IMR-90 (cell line): ENCODE data around the gene DPP10. TPM values are rescaled to one million over a fixed set of nuclear protein-coding genes. Genes with fewer than 3 reads are reported as not detected.

Experiments
- ATAC-seq: fragments of 200-7000 bp; cut with Tn5 transposase; 2 replicates; pipeline ENCODE4 v1.9.1; 2020; ENCODE audit warnings: low read depth, mild to moderate bottlenecking, moderate library complexity
- BruUV-seq: library from RNA; stranded (reverse); fragments of 400-500 nt; replicated peaks from 2 replicates; lab custom pipeline; 2021; lab: Mats Ljungman, UMichigan
- CTCF ChIA-PET: fragments of 300-600 bp; formaldehyde crosslinking; extraction: SDS; loops from one replicate; lab custom pipeline; 2021; ENCODE audit warnings: antibody characterized with exemption; lab: Yijun Ruan, JAX
- POLR2A ChIA-PET: fragments of 300-600 bp; sonication (Branson Sonifier 250); formaldehyde crosslinking; loops from one replicate; lab custom pipeline; 2022; ENCODE audit warnings: antibody characterized with exemption; ENCODE audit not compliant: unreplicated experiment; lab: Charles Lee
- DNase-seq: peaks from one replicate; pipeline ENCODE4 v3.0.0; 2013
- H2AFZ ChIP-seq: replicated peaks from 2 replicates; pipeline ENCODE3; 2013; ENCODE audit warnings: low read length, mild to moderate bottlenecking; ENCODE audit not compliant: poor library complexity
- H2AK5ac ChIP-seq: 2 replicates; pipeline ENCODE4 v1.6.1; 2013; ENCODE audit warnings: low read depth, low read length, inconsistent platforms
- H2AK9ac ChIP-seq: replicated peaks from 2 replicates; pipeline ENCODE3; 2013; ENCODE audit warnings: mild to moderate bottlenecking, low read depth, low read length, moderate library complexity; ENCODE audit not compliant: poor library complexity
- H2BK120ac ChIP-seq: 2 replicates; pipeline ENCODE4 v1.6.1; 2013; ENCODE audit warnings: low read depth, low read length, inconsistent platforms
- H2BK15ac ChIP-seq: 3 replicates; pipeline ENCODE4 v1.6.1; 2013; ENCODE audit warnings: low read depth, low read length, inconsistent platforms
- H2BK20ac ChIP-seq: 2 replicates; pipeline ENCODE4 v1.6.1; 2013; ENCODE audit warnings: low read depth, mild to moderate bottlenecking, inconsistent platforms, low read length, moderate library complexity
- H2BK5ac ChIP-seq: 2 replicates; pipeline ENCODE4 v1.6.1; 2013; ENCODE audit warnings: mild to moderate bottlenecking, low read depth, low read length, inconsistent platforms; ENCODE audit not compliant: poor library complexity, severe bottlenecking
- H3K14ac ChIP-seq: replicated peaks from 2 replicates; pipeline ENCODE4 v1.6.1; 2013; ENCODE audit warnings: low read depth, low read length, inconsistent platforms
- H3K18ac ChIP-seq: 2 replicates; pipeline ENCODE4 v1.6.1; 2013; ENCODE audit warnings: low read depth, low read length, control low read depth
- H3K23ac ChIP-seq: 2 replicates; pipeline ENCODE4 v1.6.1; 2013; ENCODE audit warnings: low read depth, low read length, inconsistent platforms
- H3K27ac ChIP-seq: 2 replicates; pipeline ENCODE4 v1.5.1; 2013; ENCODE audit warnings: mild to moderate bottlenecking, control low read depth, low read length; ENCODE audit not compliant: insufficient read depth
- H3K27me3 ChIP-seq: 2 replicates; pipeline ENCODE4 v1.6.1; 2013; ENCODE audit warnings: low read length; ENCODE audit not compliant: control insufficient read depth, insufficient read depth
- H3K36me3 ChIP-seq: 2 replicates; pipeline ENCODE4 v1.6.1; 2013; ENCODE audit warnings: low read length, mixed read lengths; ENCODE audit not compliant: control insufficient read depth, insufficient read depth
- H3K4ac ChIP-seq: 2 replicates; pipeline ENCODE4 v1.6.1; 2013; ENCODE audit warnings: low read depth, low read length, inconsistent platforms
- H3K4me1 ChIP-seq: 2 replicates; pipeline ENCODE4 v1.6.1; 2013; ENCODE audit warnings: low read length, mixed read lengths; ENCODE audit not compliant: control insufficient read depth, insufficient read depth
- H3K4me2 ChIP-seq: 2 replicates; pipeline ENCODE4 v1.6.1; 2013; ENCODE audit warnings: low read depth, mild to moderate bottlenecking, control low read depth, low read length, moderate library complexity
- H3K4me3 ChIP-seq: 2 replicates; pipeline ENCODE4 v1.5.1; 2013; ENCODE audit warnings: low read depth, mild to moderate bottlenecking, control low read depth, low read length, moderate library complexity; ENCODE audit not compliant: insufficient read depth
- H3K56ac ChIP-seq: 2 replicates; pipeline ENCODE4 v1.6.1; 2013; ENCODE audit warnings: low read length, inconsistent platforms; ENCODE audit not compliant: insufficient read depth; ENCODE audit errors: extremely low read depth
- H3K79me1 ChIP-seq, 2 experiments: 2 replicates each; pipeline ENCODE4 v1.6.1; 2013; ENCODE audit warnings: low read length in 2 of 2, inconsistent platforms in 1 of 2, low read depth in 1 of 2
- H3K9ac ChIP-seq: 2 replicates; pipeline ENCODE4 v1.6.1; 2013; ENCODE audit warnings: low read depth, low read length, control low read depth
- H3K9me1 ChIP-seq: 2 replicates; pipeline ENCODE4 v1.6.1; 2013; ENCODE audit warnings: low read length, inconsistent platforms; ENCODE audit not compliant: insufficient read depth
- H3K9me3 ChIP-seq: 2 replicates; pipeline ENCODE4 v1.6.1; 2013; ENCODE audit warnings: low read length; ENCODE audit not compliant: control insufficient read depth, insufficient read depth
- H4K20me1 ChIP-seq: 2 replicates; pipeline ENCODE4 v1.6.1; 2013; ENCODE audit warnings: low read length, inconsistent platforms; ENCODE audit not compliant: insufficient read depth
- H4K5ac ChIP-seq: 2 replicates; pipeline ENCODE4 v1.6.1; 2013; ENCODE audit warnings: mild to moderate bottlenecking, low read depth, low read length, control low read depth
- H4K8ac ChIP-seq, 2 experiments: 2 replicates each; pipeline ENCODE4 v1.6.1; 2013; ENCODE audit warnings: low read depth in 2 of 2, low read length in 2 of 2, control low read depth in 1 of 2, inconsistent platforms in 1 of 2
- H4K91ac ChIP-seq: 2 replicates; pipeline ENCODE4 v1.6.1; 2013; ENCODE audit warnings: low read depth, low read length, inconsistent platforms; ENCODE audit not compliant: insufficient read depth
- MXI1 ChIP-seq: IDR thresholded peaks from 2 replicates; pipeline ENCODE4 v1.6.1; 2012; ENCODE audit warnings: low read depth, mild to moderate bottlenecking, low read length, moderate library complexity, borderline replicate concordance
- POLR2A ChIP-seq: IDR thresholded peaks from 2 replicates; pipeline ENCODE4 v1.6.1; 2012; ENCODE audit warnings: mild to moderate bottlenecking, low read depth, low read length
- WGBS, 2 experiments: methylation state at CpG; one replicate each; pipeline versions ENCODE4 v1.1.5 to v1.1.7; 2013; ENCODE audit warnings: missing lambda C conversion rate in 2 of 2; ENCODE audit not compliant: insufficient read length in 1 of 2; ENCODE audit errors: extremely low coverage in 2 of 2; 5-methylcytosine and 5-hydroxymethylcytosine counted together
- dilution Hi-C: fragments of 300-500 bp; cut with HindIII; formaldehyde crosslinking; loops from one replicate; pipeline ENCODE4 v1.14.3; 2018; ENCODE audit warnings: low sequenced_read_pairs; ENCODE audit not compliant: unreplicated experiment
- in situ Hi-C: fragments of 300-500 bp; cut with MboI; formaldehyde crosslinking; loops from 3 replicates; pipeline ENCODE4 v1.14.3; 2019; ENCODE audit warnings: low sequenced_read_pairs, inconsistent platforms, mixed read lengths
- intact Hi-C: fragments of 100-400 bp; cut with micrococcal nuclease; formaldehyde crosslinking; loops from 2 replicates; pipeline ENCODE4 v1.10.0; 2022
- polyA plus RNA-seq, 3 experiments: library from polyadenylated mRNA; depleted of rRNA; stranded (reverse); fragments of >200 nt; gene quantifications; 2 replicates each; pipeline ENCODE4 v1.2.3, GENCODE V29; 2012; ENCODE audit warnings: low replicate concordance in 1 of 3
- total RNA-seq: library from RNA; depleted of rRNA; stranded (reverse); fragments of >200 nt; gene quantifications from 2 replicates; pipeline ENCODE4 v1.2.3, GENCODE V29; 2012
- TF ChIP-seq, protein P1 (sequence below): conservative IDR thresholded peaks from 2 replicates; pipeline ENCODE4 v1.5.1; 2012; ENCODE audit warnings: mild to moderate bottlenecking, low read depth, low read length, improper control_type of control experiment

DPP10 gene
- total and polyA plus RNA-seq, 2 of the 4 experiments (the other 2 are of a cell fraction), result not detected

DNA sequence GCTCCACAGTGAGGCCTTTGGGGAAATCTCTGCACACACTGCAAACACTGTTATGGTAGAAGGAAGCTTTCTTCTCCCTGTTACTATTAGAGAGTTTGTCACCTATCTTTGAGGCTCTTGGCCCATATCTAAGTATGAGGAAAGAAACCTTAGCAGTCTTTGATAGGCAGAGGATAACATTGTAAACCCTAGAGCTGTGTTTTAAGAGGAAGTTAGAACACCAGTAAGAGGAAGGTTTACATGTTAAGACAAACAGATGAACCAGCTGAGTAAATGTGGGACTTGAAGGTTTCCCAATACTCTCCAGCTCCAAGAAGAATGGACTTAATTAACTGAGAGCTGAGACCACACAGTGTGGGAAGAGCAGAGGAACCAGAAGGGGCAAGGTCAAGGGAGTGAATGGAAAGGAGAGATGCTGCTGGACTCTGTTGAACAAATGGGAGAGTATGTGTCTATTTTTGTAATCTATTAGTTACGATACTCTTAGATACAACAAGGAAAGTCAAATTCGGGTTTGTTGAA lies 257.0 kb downstream of the DPP10 start:
- H3K56ac ChIP-seq, result no peak overlapping the region
- H3K4me2 ChIP-seq, result no peak overlapping the region
- H3K27ac ChIP-seq, result no peak overlapping the region
- in situ Hi-C loops, result no loop called here
- no peaks in the 10 kb centered on the region for H4K20me1 ChIP-seq
- ChIA-PET POLR2A (no interaction called here), CTCF (no interaction called here)
- no peak overlapping the region for H2BK15ac ChIP-seq
- no peak overlapping the region for H4K91ac ChIP-seq
- H3K9me3 ChIP-seq, result no peaks in the 10 kb centered on the region
- H2AK9ac ChIP-seq, result no peak overlapping the region
- no peaks in the 10 kb centered on the region for H3K79me1 ChIP-seq
- dilution Hi-C loops, result no loop called here
- no peak overlapping the region for H3K4ac ChIP-seq
- BruUV-seq, result no TSS peak
- H2BK120ac ChIP-seq, result no peak overlapping the region
- H3K23ac ChIP-seq, result no peak overlapping the region
- no peak overlapping the region for H3K18ac ChIP-seq
- no peak for ATAC-seq
- no peaks in the 10 kb centered on the region for H3K4me1 ChIP-seq
- H3K9ac ChIP-seq, result no peak overlapping the region
- no peaks in the 10 kb centered on the region for H3K36me3 ChIP-seq
- H3K9me1 ChIP-seq, result no peaks in the 10 kb centered on the region
- H2BK20ac ChIP-seq, result no peak overlapping the region
- TF ChIP-seq MXI1, result no peak
- no peak for TF ChIP-seq POLR2A
- TF ChIP-seq, protein P1, sequence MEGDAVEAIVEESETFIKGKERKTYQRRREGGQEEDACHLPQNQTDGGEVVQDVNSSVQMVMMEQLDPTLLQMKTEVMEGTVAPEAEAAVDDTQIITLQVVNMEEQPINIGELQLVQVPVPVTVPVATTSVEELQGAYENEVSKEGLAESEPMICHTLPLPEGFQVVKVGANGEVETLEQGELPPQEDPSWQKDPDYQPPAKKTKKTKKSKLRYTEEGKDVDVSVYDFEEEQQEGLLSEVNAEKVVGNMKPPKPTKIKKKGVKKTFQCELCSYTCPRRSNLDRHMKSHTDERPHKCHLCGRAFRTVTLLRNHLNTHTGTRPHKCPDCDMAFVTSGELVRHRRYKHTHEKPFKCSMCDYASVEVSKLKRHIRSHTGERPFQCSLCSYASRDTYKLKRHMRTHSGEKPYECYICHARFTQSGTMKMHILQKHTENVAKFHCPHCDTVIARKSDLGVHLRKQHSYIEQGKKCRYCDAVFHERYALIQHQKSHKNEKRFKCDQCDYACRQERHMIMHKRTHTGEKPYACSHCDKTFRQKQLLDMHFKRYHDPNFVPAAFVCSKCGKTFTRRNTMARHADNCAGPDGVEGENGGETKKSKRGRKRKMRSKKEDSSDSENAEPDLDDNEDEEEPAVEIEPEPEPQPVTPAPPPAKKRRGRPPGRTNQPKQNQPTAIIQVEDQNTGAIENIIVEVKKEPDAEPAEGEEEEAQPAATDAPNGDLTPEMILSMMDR, result no peak
- H3K14ac ChIP-seq, result no peak overlapping the region
- intact Hi-C loops, result no loop called here
- H2AK5ac ChIP-seq, result no peak overlapping the region
- no peak overlapping the region for H2AFZ ChIP-seq
- no peak overlapping the region for H3K4me3 ChIP-seq
- DNase-seq, result no peak
- no peak overlapping the region for H2BK5ac ChIP-seq
- no peak overlapping the region for H4K8ac ChIP-seq
- H3K27me3 ChIP-seq, result no peaks in the 10 kb centered on the region
- H4K5ac ChIP-seq, result no peak overlapping the region
- WGBS, 2 experiments, result no CpG with 5 or more reads among the region's 2 CpGs
